Cardiac septum (tissue), 1 donor: ENCODE measurements around the gene ESPNL. TPM values are rescaled to one million over a fixed set of nuclear protein-coding genes. Genes with fewer than 3 reads are reported as not detected.
"Not testable (repeated sequence)": the region's sequence is repeated elsewhere in the genome, so short reads cannot be mapped to it uniquely, and the experiment has no call there.

ENCODE experiments used
- DNase-seq: peaks from one replicate; pipeline ENCODE4 v3.0.0-alpha.2; 2020; ENCODE audit warnings: low spot score
- intact Hi-C: fragments of 100-400 bp; cut with DNase I; formaldehyde crosslinking; loops from one replicate; pipeline ENCODE4 v1.14.0; 2022
- long read RNA-seq: library from polyadenylated mRNA; unstranded; transcript quantifications from one replicate; pipeline ENCODE4 v2.0.0, GENCODE V29; 2021
- total RNA-seq: library from RNA; stranded (reverse); fragmentation: NEBNext Ultra II Directional; extraction: Animal tissue kit (Norgen Biotek cat#: 25700); gene quantifications from one replicate; pipeline ENCODE4 v1.2.1, GENCODE V29; 2021
- donor health status: DM: no; HTN: no; CAD: no.

ESPNL gene
- 0.08 TPM for total RNA-seq
- long read RNA-seq, result 0 reads

GRCh38 chr2:238100049-238100820 lies at the start of gene ESPNL:
ESPNL (plus strand) TSS chr2:238100340; CDS start chr2:238100420, 80 bp downstream.
- intact Hi-C loops, result no loop called here
- DNase-seq, result no peak

- intact Hi-C loops, result no loop called here
- DNase-seq, result no peak
Measured at GRCh38 chr2:238053191-238053776, 46.9 kb upstream of the ESPNL start.

GRCh38 chr2:238055841-238056240 lies 44.3 kb upstream of the ESPNL start:
- intact Hi-C loops, result no loop called here
- no peak for DNase-seq

GRCh38 chr2:238057696-238058575 lies 42.2 kb upstream of the ESPNL start:
- DNase-seq, intact Hi-C loops: not testable (repeated sequence)

- intact Hi-C loops, result no loop called here
- no peak for DNase-seq
Measured at GRCh38 chr2:238059505-238059904, 40.6 kb upstream of the ESPNL start.

- no peak for DNase-seq
- intact Hi-C loops, result loop anchor here (2.0 to 10.0 kb wide), 6 partner anchors 77 to 201 kb away; partner anchors contain the start of genes HES6, ILKAP, KLHL30 and RAMP1
Measured at GRCh38 chr2:238060096-238060541, 40.0 kb upstream of the ESPNL start.

- intact Hi-C loops, result loop anchor here (2.0 to 10.0 kb wide), 6 partner anchors 77 to 202 kb away; partner anchors contain the start of genes HES6, ILKAP, KLHL30 and RAMP1
- peak; percentile 99 for DNase-seq
Measured at GRCh38 chr2:238060542-238061314, 39.4 kb upstream of the ESPNL start, which contains the start of gene SCLY. SCLY (plus strand) TSS chr2:238061001; CDS start chr2:238061055, 54 bp downstream.

- DNase-seq, result no peak
- intact Hi-C loops, result loop anchor here (2.0 to 10.0 kb wide), 6 partner anchors 76 to 203 kb away; partner anchors contain the start of genes HES6, ILKAP, KLHL30 and RAMP1
Measured at GRCh38 chr2:238061315-238062202, 38.6 kb upstream of the ESPNL start.

- intact Hi-C loops, result loop anchor here (5.0 to 10.0 kb wide), 2 partner anchors 74 to 181 kb away; partner anchors contain the start of genes HES6 and KLHL30
- no peak for DNase-seq
Measured at GRCh38 chr2:238063414-238064189, 36.5 kb upstream of the ESPNL start.

- intact Hi-C loops, result loop anchor here (5.0 to 10.0 kb wide), 2 partner anchors 73 to 180 kb away; partner anchors contain the start of genes HES6 and KLHL30
- DNase-seq, result no peak
Measured at GRCh38 chr2:238064376-238064775, 35.8 kb upstream of the ESPNL start.

- intact Hi-C loops, result loop anchor here (10.0 kb wide), 1 partner anchor 180 kb away; the partner anchor contains the start of gene HES6
- DNase-seq, result no peak
Measured at GRCh38 chr2:238065071-238065846, 34.9 kb upstream of the ESPNL start.

- DNase-seq, result no peak
- intact Hi-C loops, result loop anchor here (10.0 kb wide), 1 partner anchor 179 kb away; the partner anchor contains the start of gene HES6
Measured at GRCh38 chr2:238066218-238066617, 33.9 kb upstream of the ESPNL start.

- not testable (repeated sequence) for DNase-seq
- intact Hi-C loops, result loop anchor here (10.0 kb wide), 1 partner anchor 178 kb away; the partner anchor contains the start of gene HES6
Measured at GRCh38 chr2:238066718-238067117, 33.4 kb upstream of the ESPNL start.

- no peak for DNase-seq
- intact Hi-C loops, result loop anchor here (10.0 kb wide), 1 partner anchor 177 kb away; the partner anchor contains the start of gene HES6
Measured at GRCh38 chr2:238067939-238068338, 32.2 kb upstream of the ESPNL start.

GRCh38 chr2:238069021-238069709 lies 31.0 kb upstream of the ESPNL start:
- no peak for DNase-seq
- intact Hi-C loops, result loop anchor here (10.0 kb wide), 1 partner anchor 176 kb away; the partner anchor contains the start of gene HES6
